Stimulated activated CD4-positive, alpha-beta T cell treated with anti-CD3 and anti-CD28 coated beads, Interleukin-2, amount 100 ng/mL, for 24 hours (primary cell): ENCODE data around the gene HCAR2.
"Not testable (repeated sequence)": the region's sequence is repeated elsewhere in the genome, so short reads cannot be mapped to it uniquely, and the experiment has no call there.

Experiments used
- DNase-seq, 2 donors: peaks; one replicate each; pipeline ENCODE4 v3.0.0-alpha.2; 2020

The HCAR2 gene

DNA sequence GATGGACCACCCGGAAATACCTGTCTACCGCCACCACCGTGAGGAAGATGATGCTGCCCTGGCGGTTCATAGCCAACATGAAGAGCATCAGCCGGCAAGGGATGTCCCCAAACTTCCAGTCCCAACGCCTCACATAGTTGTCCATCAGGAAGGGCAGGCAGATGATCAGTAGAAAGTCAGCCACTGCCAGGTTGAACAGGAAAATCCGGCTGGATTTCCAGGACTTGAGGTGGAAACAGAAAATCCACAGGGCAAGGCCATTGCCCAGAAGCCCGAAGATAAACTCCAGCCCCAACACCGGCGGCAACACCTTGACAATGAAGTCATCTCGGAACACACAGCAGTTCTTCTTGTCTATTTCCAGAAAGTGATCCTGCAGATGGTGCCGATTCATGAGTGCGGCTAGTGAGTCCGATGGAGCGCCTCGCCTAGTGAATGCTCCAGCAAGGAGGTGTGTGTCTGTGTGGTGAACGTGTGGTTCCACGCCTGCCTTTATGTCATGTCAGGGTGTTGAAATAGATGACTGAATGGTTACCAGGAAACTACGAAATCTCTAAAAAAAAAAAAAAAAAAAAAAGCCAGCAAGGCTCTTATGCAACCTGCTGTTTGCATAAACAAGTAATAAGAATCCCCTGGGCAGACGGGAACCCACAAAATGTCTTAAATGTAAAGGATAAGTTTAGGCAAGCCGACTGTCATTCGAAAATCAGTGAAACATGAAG, at the start of gene HCAR2:
Gene HCAR2, minus strand, starts transcription at position 468 of the 722 bp plus-strand sequence. Its CDS starts 74 bp downstream, at position 394.
- not testable (repeated sequence) for DNase-seq

GRCh38 chr12:122752464-122753318, 49.5 kb upstream of the HCAR2 start, which contains the start of gene DENR:
TSS of gene DENR (plus strand) at chr12:122752824. CDS start at chr12:122753702, 878 bp downstream.
- peak; percentile 100 for DNase-seq

GRCh38 chr12:122750781-122751515, 47.8 kb upstream of the HCAR2 start:
- DNase-seq: not testable (repeated sequence)

GRCh38 chr12:122749569-122750332, 46.6 kb upstream of the HCAR2 start:
- no peak for DNase-seq

DNA sequence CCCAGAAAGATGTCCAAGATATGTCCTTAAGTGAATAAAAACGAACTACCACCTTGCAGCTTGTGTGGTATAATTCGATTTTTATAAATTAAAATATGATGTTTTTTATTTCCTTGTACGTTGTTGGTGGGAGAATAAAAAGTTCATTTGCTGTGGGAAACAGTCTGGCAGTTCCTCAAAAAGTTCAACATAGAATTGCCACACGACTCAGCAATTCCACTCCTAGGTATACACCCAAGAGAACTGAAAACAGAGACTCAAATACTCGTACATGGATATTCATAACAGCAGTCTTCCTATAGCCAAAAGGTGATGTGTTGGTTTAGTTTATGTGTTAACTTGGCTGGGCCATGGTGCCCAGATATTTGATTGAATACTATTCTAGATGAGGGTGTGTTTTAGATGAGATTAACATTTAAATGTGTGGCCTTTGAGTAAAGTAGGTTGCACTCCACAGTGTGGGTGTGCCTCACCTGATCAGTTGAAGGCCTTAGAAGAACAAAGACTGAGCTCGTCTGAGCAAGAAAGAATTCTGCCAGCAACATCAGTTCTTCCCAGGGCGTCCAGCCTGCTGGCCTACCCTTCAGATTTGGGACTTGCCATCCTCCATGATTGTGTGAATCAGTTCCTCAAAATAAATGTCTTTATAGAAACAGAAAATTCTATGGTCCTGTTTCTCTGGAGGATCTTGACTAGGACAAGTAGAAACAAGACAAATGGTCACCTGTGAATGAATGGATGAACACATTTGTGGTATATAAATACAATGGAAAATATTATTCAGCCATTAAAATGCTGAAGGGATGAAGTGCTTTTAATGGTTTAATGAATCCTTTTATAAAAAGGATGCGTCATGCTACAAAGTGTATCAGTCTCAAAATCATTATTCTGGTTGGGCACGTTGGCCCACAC, 44.3 kb upstream of the HCAR2 start:
- DNase-seq: no peak

GRCh38 chr12:122743895-122744525, 40.9 kb upstream of the HCAR2 start:
- DNase-seq: no peak

DNA sequence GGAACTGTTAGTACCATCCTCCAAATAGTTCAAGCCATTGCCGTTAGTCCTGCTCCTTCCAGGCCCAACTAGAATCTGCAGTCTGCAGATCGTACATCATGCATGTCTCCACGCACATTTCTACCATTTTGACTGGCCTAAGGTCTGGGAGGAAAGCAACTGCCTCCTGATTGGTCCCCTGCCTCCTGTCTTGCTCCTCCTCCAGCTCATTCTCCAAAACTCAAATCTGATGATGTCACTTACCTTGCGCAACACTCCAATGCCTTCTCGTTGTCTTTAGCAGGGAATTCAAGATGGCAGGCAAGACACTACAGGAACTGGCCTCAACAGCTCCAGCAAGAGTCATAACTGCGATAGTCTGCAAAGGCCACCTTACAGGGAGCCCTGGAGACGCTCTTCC, 37.2 kb upstream of the HCAR2 start:
- no peak for DNase-seq

- no peak for DNase-seq
Observed at GRCh38 chr12:122738571-122738970, 35.4 kb upstream of the HCAR2 start.

GRCh38 chr12:122732611-122733010, 29.5 kb upstream of the HCAR2 start:
- DNase-seq: no peak

- DNase-seq: peak in 1 of 2 donors; percentile 44
Observed at GRCh38 chr12:122732170-122732569, 29.0 kb upstream of the HCAR2 start.

DNA sequence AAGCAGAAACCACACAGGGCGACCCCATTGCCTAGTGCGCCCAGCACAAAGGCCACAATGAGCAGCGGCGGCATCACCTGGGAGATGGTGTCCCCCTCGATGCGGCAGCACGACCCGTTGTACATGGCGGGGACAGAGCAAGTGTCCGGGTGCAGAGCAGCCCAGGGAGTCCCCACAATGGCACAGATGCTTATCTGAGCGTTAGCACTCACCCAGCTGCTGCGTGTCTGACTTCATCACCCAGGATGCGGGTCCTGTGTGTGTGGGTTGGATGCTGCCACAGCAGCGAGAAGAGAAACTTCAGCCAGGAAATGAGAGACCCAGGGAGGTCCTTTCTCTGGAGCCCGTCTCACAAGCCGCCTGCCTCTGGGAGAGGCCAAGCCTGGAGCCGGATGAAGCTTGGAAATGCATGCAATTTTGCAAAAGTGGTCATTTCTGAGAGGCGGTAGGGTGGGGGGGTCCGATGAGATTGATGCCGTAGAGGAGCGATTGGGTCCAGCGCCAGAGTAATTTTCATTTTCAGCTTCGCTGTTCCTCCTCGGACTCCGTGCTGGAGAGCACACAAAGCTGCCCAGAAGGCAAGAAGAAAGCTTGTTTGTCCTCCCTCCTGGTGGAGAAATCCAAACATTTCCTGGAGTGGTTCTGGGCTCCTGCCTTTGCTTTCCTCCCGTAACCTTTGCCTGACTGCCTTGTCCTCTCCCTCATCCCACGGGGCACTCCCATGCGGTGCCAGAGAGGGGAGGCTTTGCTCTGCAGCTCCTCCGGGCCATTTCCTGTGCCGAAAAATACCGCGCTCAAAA, 27.3 kb upstream of the HCAR2 start, which contains the start of gene HCAR1:
Gene HCAR1, minus strand, starts transcription at position 630 of the 800 bp plus-strand sequence. Its CDS starts 505 bp downstream, at position 125.
- peak; percentile 44 to 68 for DNase-seq

GRCh38 chr12:122729583-122730214, 26.5 kb upstream of the HCAR2 start:
- no peak for DNase-seq

DNA sequence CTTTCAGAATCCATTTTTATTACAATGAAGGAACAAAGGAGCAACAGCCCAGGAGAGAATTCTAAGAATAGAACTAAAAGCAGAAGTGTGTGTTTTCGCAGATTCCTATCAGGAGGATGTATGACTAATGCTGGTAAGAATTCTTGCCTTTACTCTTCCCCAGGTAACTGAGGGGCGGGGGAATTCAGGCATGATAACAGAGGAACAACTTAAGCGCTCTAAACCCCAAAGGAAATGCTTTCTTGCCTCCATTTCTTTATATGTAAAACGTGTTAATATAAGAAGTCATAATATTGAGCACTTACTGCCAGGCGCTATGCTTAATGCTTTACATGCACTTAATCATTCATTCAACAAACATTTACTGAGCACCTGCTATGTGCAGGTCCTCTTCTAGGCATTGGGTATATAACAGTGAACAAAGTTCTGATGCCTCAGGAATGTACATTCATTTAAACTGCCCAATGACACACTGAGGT, 23.0 kb upstream of the HCAR2 start:
- peak in 1 of 2 donors; percentile 31 for DNase-seq

GRCh38 chr12:122725452-122726079, 22.4 kb upstream of the HCAR2 start:
- no peak for DNase-seq

DNA sequence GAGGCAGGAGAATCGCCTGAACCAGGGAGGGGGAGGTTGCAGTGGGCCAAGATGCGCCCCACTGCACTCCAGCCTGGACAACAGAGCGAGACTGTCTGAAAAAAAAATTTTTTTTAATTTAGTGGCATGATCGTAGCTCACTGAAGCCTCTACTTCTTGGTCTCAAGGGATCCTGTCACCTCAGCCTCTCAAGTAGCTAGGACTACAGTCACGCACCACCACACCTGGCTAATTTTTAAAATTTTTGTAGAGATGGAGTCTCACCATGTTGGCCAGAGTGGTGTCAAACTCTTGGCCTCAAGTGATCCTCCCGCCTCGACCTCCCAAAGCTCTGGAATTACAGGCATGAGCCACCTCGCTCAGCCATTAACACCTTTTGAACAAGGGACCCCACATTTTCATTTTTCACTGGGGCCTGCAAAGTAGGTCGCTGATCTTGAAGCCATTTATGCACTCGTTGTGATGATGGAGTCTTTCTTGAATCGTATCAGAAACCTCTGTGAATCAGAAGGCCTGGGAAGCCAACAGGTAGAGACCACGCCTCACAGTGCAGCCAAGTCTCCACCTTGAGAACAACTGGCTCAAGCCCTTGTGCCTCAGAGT, 21.6 kb upstream of the HCAR2 start:
- no peak for DNase-seq

GRCh38 chr12:122722387-122722786, 19.2 kb upstream of the HCAR2 start:
- no peak for DNase-seq

DNA sequence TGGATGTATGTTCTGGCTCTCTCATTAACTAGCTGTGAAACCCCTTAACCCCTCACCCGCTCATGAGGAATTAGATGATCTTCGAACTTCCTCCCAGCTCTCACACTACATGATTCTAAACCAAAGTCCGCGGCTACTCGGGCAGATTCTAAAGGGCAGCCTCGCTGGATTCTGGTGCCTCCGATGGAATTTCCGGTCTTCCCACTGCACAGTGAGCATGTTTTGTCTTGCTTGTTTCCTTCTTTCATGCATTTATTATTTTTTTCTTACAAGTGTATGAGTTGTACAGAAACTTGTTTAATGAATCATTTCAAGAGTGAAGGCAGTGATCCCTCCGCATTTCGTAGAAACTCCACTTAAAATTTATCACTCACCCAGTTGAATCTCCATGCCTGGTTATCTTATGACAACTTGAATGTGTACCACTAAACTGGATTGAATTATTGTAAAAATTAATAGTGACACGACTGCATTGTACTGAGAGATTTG, 17.9 kb upstream of the HCAR2 start:
- no peak for DNase-seq

DNA sequence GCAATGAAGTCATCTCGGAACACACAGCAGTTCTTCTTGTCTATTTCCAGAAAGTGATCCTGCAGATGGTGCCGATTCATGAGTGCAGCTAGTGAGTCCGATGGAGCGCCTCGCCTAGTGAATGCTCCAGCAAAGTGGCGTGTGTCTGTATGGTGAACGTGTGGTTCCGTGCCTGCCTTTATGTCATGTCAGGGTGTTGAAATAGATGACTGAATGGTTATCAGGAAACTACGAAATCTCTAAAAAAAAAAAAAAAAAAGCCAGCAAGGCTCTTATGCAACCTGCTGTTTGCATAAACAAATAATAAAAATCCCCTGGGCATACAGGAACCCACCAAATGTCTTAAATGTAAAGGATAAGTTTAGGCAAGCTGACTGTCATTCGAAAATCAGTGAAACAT, 13.5 kb upstream of the HCAR2 start, which contains the start of gene HCAR3:
Gene HCAR3, minus strand, starts transcription at position 154 of the 400 bp plus-strand sequence. Its CDS starts 74 bp downstream, at position 80.
- DNase-seq: not testable (repeated sequence)
